A549 (cell line): ENCODE measurements around the gene NXT1.

Experiments used
- HOXA7 ChIP-seq: fragments of 250-450 bp; sonication (Bioruptor Pico); IDR thresholded peaks from 2 replicates; pipeline ENCODE4 v1.5.0; 2020; ENCODE audit warnings: mild to moderate bottlenecking, moderate library complexity
- JUN ChIP-seq, 2 experiments: fragments of >200 bp; sonication (Bioruptor Twin); formaldehyde crosslinking; IDR thresholded peaks; 2 replicates in 1 of 2; 3 replicates in 1 of 2; pipeline ENCODE4 v1.6.1; 2016 to 2017
- MYC ChIP-seq: IDR thresholded peaks from 2 replicates; pipeline ENCODE4 v1.6.1; 2012; ENCODE audit warnings: mild to moderate bottlenecking, inconsistent platforms, low read length, improper control_type of control experiment, borderline replicate concordance
- POLR2A ChIP-seq: IDR thresholded peaks from 2 replicates; pipeline ENCODE4 v1.6.1; 2012; ENCODE audit warnings: mild to moderate bottlenecking, low read length
- RFX5 ChIP-seq: fragments of 450-650 bp; IDR thresholded peaks from 2 replicates; pipeline ENCODE4 v1.7.1; 2014; ENCODE audit warnings: antibody characterized with exemption, mild to moderate bottlenecking, moderate library complexity
- ZFP36 ChIP-seq: fragments of 450-650 bp; IDR thresholded peaks from 2 replicates; pipeline ENCODE4 v1.6.1; 2014; ENCODE audit warnings: borderline replicate concordance; ENCODE audit not compliant: partially characterized antibody
- TF ChIP-seq, protein P1 (sequence below): fragments of >200 bp; sonication (Bioruptor Twin); formaldehyde crosslinking; IDR thresholded peaks from 3 replicates; pipeline ENCODE4 v1.5.1; 2016

DNA sequence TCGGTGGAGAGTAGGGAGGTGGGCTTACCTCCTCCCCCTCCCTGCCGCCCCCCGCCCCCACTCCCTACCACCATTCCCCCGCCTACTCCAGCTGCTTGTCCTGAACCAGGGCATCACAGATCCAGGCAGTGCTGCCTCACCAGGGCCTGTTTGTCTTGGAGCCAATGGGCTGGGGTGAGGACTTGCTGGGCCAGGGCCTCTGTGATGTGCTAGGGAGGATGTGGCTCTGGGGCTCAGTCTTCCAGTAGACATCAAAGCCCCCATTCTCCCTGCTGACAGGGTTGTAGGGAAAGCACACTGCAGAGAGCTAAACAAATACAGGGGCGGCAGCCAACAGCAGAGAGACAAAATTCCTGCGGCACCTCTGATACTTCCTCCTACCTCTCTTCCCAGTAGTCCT, 48.2 kb upstream of the NXT1 start:
- TF ChIP-seq, protein P1, sequence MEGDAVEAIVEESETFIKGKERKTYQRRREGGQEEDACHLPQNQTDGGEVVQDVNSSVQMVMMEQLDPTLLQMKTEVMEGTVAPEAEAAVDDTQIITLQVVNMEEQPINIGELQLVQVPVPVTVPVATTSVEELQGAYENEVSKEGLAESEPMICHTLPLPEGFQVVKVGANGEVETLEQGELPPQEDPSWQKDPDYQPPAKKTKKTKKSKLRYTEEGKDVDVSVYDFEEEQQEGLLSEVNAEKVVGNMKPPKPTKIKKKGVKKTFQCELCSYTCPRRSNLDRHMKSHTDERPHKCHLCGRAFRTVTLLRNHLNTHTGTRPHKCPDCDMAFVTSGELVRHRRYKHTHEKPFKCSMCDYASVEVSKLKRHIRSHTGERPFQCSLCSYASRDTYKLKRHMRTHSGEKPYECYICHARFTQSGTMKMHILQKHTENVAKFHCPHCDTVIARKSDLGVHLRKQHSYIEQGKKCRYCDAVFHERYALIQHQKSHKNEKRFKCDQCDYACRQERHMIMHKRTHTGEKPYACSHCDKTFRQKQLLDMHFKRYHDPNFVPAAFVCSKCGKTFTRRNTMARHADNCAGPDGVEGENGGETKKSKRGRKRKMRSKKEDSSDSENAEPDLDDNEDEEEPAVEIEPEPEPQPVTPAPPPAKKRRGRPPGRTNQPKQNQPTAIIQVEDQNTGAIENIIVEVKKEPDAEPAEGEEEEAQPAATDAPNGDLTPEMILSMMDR, result no peak
- no peak for TF ChIP-seq ZFP36
- TF ChIP-seq POLR2A, result no peak
- TF ChIP-seq HOXA7 (CRISPR knock-in tag), result no peak
- TF ChIP-seq RFX5, result no peak
- no peak for TF ChIP-seq JUN (IDR thresholded peaks at IDR 0.05)
- TF ChIP-seq MYC, result no peak
